B cell (primary cell): ENCODE data around the gene CDC42BPB. TPM values are rescaled to one million over a fixed set of nuclear protein-coding genes. Genes with fewer than 3 reads are reported as not detected.

Source experiments
- ATAC-seq: fragments of 200-7000 bp; cut with Tn5 transposase; one replicate; pipeline ENCODE4 v1.10.0; 2021; ENCODE audit warnings: low read depth, mild to moderate bottlenecking, moderate number of reproducible peaks, moderate library complexity
- CTCF ChIA-PET: fragments of 350-600 bp; sonication (Branson Sonifier 250); formaldehyde crosslinking; loops from one replicate; lab custom pipeline; 2021; ENCODE audit warnings: antibody characterized with exemption, inconsistent platforms; lab: Charles Lee
- POLR2A ChIA-PET: fragments of 350-600 bp; sonication (Branson Sonifier 250); formaldehyde crosslinking; loops from one replicate; lab custom pipeline; 2021; ENCODE audit warnings: antibody characterized with exemption; lab: Charles Lee
- DNase-seq: peaks from one replicate; pipeline ENCODE4 v3.0.0; 2013
- H2AFZ ChIP-seq: 2 replicates; pipeline ENCODE4 v1.6.1; 2012; ENCODE audit warnings: mild to moderate bottlenecking, low read depth, low read length; ENCODE audit not compliant: insufficient read depth, poor library complexity, severe bottlenecking
- H3K27ac ChIP-seq, 2 donors: 1 replicate in 1 of 2; 2 replicates in 1 of 2; pipeline ENCODE4 v1.5.1; 2012 to 2013; ENCODE audit warnings: low read length in 2 of 2, mild to moderate bottlenecking in 2 of 2, moderate library complexity in 1 of 2
- H3K27me3 ChIP-seq, 4 experiments: fragments of 200-600 bp in 1 of 4; sonication (generic) in 1 of 4; replicated peaks in 1 of 4; 1 replicate in 2 of 4; 2 replicates in 2 of 4; pipeline versions ENCODE4 v1.6.1 to v1.7.0; 2013 to 2016; ENCODE audit warnings: low read length in 3 of 4, mild to moderate bottlenecking in 2 of 4, mixed read lengths in 1 of 4, moderate library complexity in 1 of 4; ENCODE audit not compliant: insufficient read depth in 4 of 4, control insufficient read depth in 3 of 4; ENCODE audit errors: control extremely low read depth in 1 of 4
- H3K36me3 ChIP-seq, 2 experiments: replicated peaks in 1 of 2; 1 replicate in 1 of 2; 2 replicates in 1 of 2; pipeline versions ENCODE4 v1.6.1 to v1.7.1; 2013; ENCODE audit warnings: low read length in 1 of 2; ENCODE audit not compliant: insufficient read depth in 2 of 2, control insufficient read depth in 1 of 2; ENCODE audit errors: control extremely low read depth in 1 of 2, extremely low read depth in 1 of 2
- H3K4me1 ChIP-seq, 2 donors: fragments of 200-600 bp in 1 of 2; sonication (generic) in 1 of 2; 1 replicate in 1 of 2; 2 replicates in 1 of 2; pipeline versions ENCODE4 v1.5.1 to v1.6.1; 2013 to 2017; ENCODE audit warnings: low read length in 2 of 2; ENCODE audit not compliant: control insufficient read depth in 2 of 2, insufficient read depth in 2 of 2
- H3K4me2 ChIP-seq: replicated peaks from 2 replicates; pipeline ENCODE3; 2012; ENCODE audit warnings: mild to moderate bottlenecking, low read depth, low read length; ENCODE audit not compliant: poor library complexity, severe bottlenecking
- H3K4me3 ChIP-seq, 5 experiments: fragments of 200-600 bp in 1 of 5; sonication (generic) in 1 of 5; 1 replicate in 3 of 5; 2 replicates in 2 of 5; pipeline versions ENCODE4 v1.5.1 to v1.7.0; 2011 to 2016; ENCODE audit warnings: low read length in 4 of 5, mild to moderate bottlenecking in 4 of 5, low read depth in 2 of 5, control low read depth in 1 of 5, moderate library complexity in 1 of 5; ENCODE audit not compliant: insufficient read depth in 1 of 5; ENCODE audit errors: control extremely low read depth in 1 of 5, extremely low read depth in 1 of 5
- H3K79me2 ChIP-seq: fragments of 200-600 bp; sonication (generic); one replicate; pipeline ENCODE4 v1.6.0; 2016; ENCODE audit warnings: low read length; ENCODE audit not compliant: control insufficient read depth, insufficient read depth
- H3K9ac ChIP-seq: fragments of 200-600 bp; sonication (generic); 2 replicates; pipeline ENCODE4 v1.6.1; 2017; ENCODE audit warnings: mild to moderate bottlenecking, low read length, moderate library complexity
- H3K9me3 ChIP-seq, 3 donors: one replicate each; pipeline versions ENCODE4 v1.6.1 to v1.7.1; 2013; ENCODE audit warnings: low read length in 2 of 3; ENCODE audit not compliant: control insufficient read depth in 2 of 3, insufficient read depth in 1 of 3; ENCODE audit errors: control extremely low read depth in 1 of 3
- H4K20me1 ChIP-seq: 2 replicates; pipeline ENCODE4 v1.6.0; 2012; ENCODE audit warnings: mild to moderate bottlenecking, low read length; ENCODE audit not compliant: insufficient read depth, control insufficient read depth, poor library complexity, severe bottlenecking
- H3K27ac Mint-ChIP-seq: one replicate; pipeline ENCODE4 v1.8.0; 2021; ENCODE audit warnings: mixed read lengths
- H3K27me3 Mint-ChIP-seq: one replicate; pipeline ENCODE4 v1.8.0; 2021; ENCODE audit warnings: mixed read lengths
- H3K4me1 Mint-ChIP-seq: one replicate; pipeline ENCODE4 v1.8.0; 2021; ENCODE audit warnings: mixed read lengths
- H3K4me3 Mint-ChIP-seq: one replicate; pipeline ENCODE4 v1.8.0; 2021; ENCODE audit warnings: mixed read lengths
- H3K9me3 Mint-ChIP-seq: one replicate; pipeline ENCODE4 v1.8.0; 2022; ENCODE audit warnings: mixed read lengths; ENCODE audit not compliant: insufficient read depth
- CTCF ChIP-seq: fragments of 200-600 bp; IDR thresholded peaks from one replicate; pipeline ENCODE4 v1.8.0; 2022; ENCODE audit warnings: antibody characterized with exemption, mild to moderate bottlenecking
- EZH2 ChIP-seq: IDR thresholded peaks from 2 replicates; pipeline ENCODE4 v1.6.1; 2012; ENCODE audit warnings: borderline replicate concordance, low read depth, mild to moderate bottlenecking, moderate library complexity, low read length; ENCODE audit not compliant: insufficient read depth, poor library complexity, severe bottlenecking
- WGBS: methylation state at CpG from one replicate; pipeline ENCODE4 v1.1.5; 2013; ENCODE audit warnings: missing lambda C conversion rate; ENCODE audit not compliant: insufficient coverage; 5-methylcytosine and 5-hydroxymethylcytosine counted together
- intact Hi-C: fragments of 100-400 bp; cut with micrococcal nuclease; formaldehyde crosslinking; loops from one replicate; pipeline ENCODE4 v1.10.0; 2022
- polyA plus RNA-seq: library from polyadenylated mRNA; depleted of rRNA; stranded (reverse); fragments of >200 nt; gene quantifications from 2 replicates; pipeline ENCODE4 v1.2.3, GENCODE V29; 2012
- total RNA-seq, 2 donors: library from RNA; stranded (reverse); fragments of 120-200 nt in 1 of 2; gene quantifications; 1 replicate in 1 of 2; 2 replicates in 1 of 2; pipeline versions ENCODE4 v1.2.3 to v1.2.4, GENCODE V29; 2013 to 2022

The CDC42BPB gene
- total and polyA plus RNA-seq, 2 donors (not counting 1 experiment from before 2014, with no cell fraction given) = 23.9 to 52.5 TPM

DNA sequence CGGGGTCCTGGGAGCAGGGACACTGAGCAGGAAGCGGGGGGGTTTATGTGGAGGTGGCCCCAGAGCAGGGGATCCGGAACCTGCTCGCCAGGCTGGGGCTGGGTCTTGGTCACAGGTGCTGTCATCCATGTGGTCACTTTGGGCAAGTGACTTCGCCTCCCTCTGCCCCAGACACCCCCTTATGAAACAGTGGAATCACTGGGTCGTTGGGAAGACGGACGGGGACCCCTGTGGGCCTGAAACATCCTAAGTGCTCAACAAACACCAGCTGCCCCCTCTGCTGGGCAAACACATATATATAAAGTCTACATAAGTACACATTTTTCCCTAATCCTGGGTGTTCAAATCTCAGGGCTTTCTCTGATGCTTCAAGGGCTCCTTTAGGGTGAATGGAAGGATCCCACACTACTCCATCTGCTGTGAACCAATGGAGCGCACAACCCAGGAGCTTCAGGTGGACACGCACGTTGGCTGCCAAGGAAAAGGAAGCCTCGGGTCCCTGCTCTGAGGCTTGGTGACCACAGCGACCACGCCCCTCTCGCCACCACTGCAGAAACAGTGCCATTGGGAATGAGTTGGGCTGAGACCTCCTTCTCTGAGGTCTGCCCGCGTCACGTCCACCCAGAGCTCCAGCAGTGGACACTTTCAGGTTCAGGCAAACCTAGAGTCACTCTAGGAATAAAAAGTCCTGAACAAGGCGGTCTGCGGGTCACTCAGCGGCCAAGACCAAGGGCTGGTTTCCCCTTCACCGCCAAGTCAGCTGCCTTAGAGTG, 54.6 kb downstream of the CDC42BPB start:
- POLR2A ChIA-PET = no interaction called here
- intact Hi-C loops = no loop called here
- DNase-seq = peak; percentile 21

More for the DNA sequence above, 54.6 kb downstream of the CDC42BPB start:
- H3K4me1 ChIP-seq = peaks cover 0 to 17% of the 10 kb centered on the region in 2 donors
- no peak overlapping the region for H3K27ac ChIP-seq
- H3K4me2 ChIP-seq = peak overlapping the region; percentile 36
- Mint-ChIP-seq H3K27me3 (no peaks in the 10 kb centered on the region), H3K4me1 (peaks cover 10% of the 10 kb centered on the region), H3K27ac (peak overlapping the region; percentile 74), H3K4me3 (no peak overlapping the region), H3K9me3 (no peaks in the 10 kb centered on the region)
- ATAC-seq = no peak
- no peak overlapping the region for H3K9ac ChIP-seq
- H3K79me2 ChIP-seq = no peaks in the 10 kb centered on the region
- H3K4me3 ChIP-seq = no peak overlapping the region
- H3K27me3 ChIP-seq = no peaks in the 10 kb centered on the region
- no peak overlapping the region for H2AFZ ChIP-seq
- peaks cover 0 to 11% of the 10 kb centered on the region in 2 experiments for H3K36me3 ChIP-seq
- TF ChIP-seq EZH2 (no peak), CTCF (no peak)
- H4K20me1 ChIP-seq = no peaks in the 10 kb centered on the region
- WGBS = 86% methylated on average over 22 of the region's 22 CpGs
- CTCF ChIA-PET = interaction anchor here (2.9 kb wide), 1 partner anchor 308 kb away, joined by 13 read pairs; no protein-coding TSS in a partner anchor
- H3K9me3 ChIP-seq = no peaks in the 10 kb centered on the region
